Measurements from ENCODE around the gene STUM. TPM values are rescaled to one million over a fixed set of nuclear protein-coding genes. Genes with fewer than 3 reads are reported as not detected.
"Not testable (repeated sequence)": the region's sequence is repeated elsewhere in the genome, so short reads cannot be mapped to it uniquely, and the experiment has no call there.

Gene STUM
- total RNA-seq, 1 donor from 2014 or later, result 0.20 TPM

DNA sequence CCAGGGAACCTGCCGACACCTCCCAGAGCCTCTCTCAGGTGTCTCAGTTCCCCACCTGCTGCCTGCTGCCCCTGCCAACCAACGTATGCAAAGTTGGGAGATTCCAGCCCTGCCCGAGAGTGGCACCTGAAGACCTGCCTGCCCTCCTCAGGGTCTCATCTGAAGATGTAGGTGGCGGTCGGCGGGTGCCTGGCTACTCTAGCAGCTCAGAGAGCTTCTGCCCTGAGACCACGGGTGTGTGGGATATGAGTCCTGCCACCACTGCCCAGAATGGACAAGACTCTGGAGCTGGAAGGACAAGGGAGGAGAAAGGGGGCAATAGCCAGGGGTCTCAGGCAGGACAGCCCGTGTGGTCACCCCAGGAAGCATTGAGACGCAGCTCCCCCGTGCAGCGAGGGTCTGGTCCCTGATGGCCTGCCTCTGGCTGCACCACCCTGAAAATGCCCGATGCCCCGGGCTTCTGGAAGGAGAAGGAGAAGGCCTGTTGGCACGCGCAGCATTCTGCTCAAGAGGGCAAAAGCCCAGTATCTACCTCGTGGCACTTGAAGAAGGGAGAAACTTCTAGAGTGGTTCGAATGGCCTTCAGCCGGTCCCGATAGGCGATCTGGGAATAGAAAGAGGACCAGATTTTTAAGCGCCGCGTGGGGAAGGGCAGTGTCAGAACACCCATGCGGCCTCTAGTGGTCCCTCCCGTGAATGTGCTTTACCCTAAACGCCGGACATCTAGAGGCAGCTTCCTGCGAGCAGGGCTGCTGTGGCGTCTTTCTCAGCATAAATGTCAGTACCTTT, 88.8 kb downstream of the STUM start:
- peak in 1 of 2 donors; percentile 52 for DNase-seq (ENCODE audit: low read depth in 2 of 2)

GRCh38 chr1:226638001-226638601, 89.5 kb downstream of the STUM start:
- no peak for DNase-seq (ENCODE audit: low read depth in 2 of 2)

- DNase-seq (ENCODE audit: low read depth in 2 of 2), result no peak
Measured at GRCh38 chr1:226638608-226639007, 90.0 kb downstream of the STUM start.

- DNase-seq (ENCODE audit: low read depth in 2 of 2), result not testable (repeated sequence)
Measured at GRCh38 chr1:226639206-226639605, 90.6 kb downstream of the STUM start.

GRCh38 chr1:226639631-226640061, 91.1 kb downstream of the STUM start:
- no peak for DNase-seq (ENCODE audit: low read depth in 2 of 2)

- DNase-seq (ENCODE audit: low read depth in 2 of 2), result no peak
Measured at GRCh38 chr1:226640321-226641136, 92.0 kb downstream of the STUM start.

DNA sequence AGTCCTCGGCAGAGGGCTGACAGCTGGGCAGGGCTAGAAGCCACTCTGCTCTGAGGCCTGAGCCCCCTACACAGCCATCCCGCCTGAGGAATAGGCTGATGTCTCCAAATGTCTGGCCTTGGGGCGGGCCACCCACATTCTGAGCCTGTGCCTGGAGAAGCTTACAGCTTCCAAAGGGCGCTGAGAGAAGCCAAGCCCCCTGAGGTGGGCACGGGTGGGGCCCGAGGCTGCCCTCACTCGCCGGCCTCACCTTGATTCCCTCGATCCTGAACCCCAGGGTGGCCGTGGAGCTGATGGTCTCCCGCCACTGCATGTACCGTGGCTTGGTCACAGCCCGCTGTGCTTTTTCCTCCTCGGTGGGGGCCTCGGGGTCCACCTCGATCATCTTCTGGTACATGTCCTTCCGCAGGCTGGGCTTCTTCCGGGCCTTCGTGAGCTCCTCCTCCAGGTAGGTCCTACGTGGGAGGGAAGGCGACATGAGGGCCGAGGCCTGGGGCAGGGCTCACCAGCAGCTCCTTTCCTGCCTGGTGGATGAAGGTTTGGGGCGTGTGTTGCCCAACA, 93.2 kb downstream of the STUM start:
- DNase-seq (ENCODE audit: low read depth in 2 of 2), result no peak

DNA sequence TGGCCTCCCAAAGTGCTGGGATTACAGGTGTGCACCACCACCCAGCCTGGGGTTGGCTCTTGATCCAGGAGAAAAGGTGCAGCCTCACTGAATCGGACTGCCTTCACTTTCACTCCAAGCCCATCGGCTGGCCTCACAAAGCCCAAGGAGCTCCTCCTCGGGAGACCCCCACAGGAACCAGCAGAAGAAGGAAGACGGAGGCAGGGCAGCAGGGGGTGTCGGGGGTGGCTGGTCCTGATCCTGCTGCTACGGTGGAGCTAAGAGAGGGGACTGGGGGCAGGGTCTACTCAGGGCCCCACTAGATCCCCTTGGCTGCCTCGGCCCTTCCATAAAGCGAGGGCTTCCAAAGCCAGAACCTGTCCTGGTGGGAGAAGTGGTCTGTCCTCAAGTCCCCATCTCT, 93.9 kb downstream of the STUM start:
- no peak for DNase-seq (ENCODE audit: low read depth in 2 of 2)

DNA sequence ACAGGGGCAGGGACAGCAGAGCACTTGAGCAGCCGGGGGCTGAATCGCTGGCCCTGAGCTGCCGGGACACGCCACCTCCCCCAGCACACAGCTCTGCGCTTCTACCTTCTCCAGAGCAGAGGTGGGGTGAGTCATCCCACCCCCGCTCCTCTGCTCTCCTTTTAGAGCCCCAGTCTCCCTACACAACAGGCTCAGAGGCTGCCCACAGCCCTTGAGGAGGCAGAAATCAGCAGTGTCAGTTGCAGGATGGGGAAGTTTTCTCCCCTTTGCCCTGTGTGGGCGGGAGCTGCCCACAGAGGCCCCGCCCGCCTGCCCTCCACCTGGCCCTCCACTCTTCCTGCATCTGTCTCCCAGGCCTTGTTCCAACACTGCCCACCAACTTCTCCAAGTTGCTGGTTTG, 94.6 kb downstream of the STUM start:
- no peak for DNase-seq (ENCODE audit: low read depth in 2 of 2)

- no peak for DNase-seq (ENCODE audit: low read depth in 2 of 2)
Measured at GRCh38 chr1:226643611-226644540, 95.3 kb downstream of the STUM start.

DNA sequence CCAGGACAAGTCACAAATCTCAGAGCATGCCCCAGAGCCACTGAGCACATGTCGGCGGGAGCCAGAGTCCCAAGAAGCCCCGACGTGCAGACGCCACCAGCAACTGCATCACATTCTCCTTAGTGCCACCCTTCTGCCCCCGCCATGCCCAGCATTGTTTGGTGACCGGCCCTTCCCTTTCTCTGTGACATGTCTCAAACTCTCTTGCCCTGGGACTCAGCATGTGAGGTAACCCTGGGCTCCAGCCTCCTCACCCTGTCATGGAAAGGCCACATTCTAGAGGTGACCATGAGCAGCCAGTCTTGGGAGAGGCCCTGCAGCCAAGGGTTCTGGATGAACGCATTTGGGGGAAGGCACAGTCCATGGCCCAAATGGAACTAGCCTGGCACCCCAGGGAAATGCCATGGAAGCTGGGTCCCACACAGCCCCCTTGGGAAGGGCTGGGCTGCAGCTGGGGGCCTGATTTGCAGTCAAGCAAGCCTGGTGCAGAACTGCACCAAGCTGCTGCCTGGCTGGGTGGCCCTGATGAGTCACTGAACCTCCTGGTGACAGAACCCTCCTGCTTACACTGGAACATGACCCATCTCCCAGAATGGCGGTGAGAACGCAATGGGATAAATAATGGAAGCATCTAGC, 96.1 kb downstream of the STUM start:
- no peak for DNase-seq (ENCODE audit: low read depth in 2 of 2)

- no peak for DNase-seq (ENCODE audit: low read depth in 2 of 2)
Measured at GRCh38 chr1:226645279-226645976, 96.9 kb downstream of the STUM start.

GRCh38 chr1:226646026-226646869, 97.7 kb downstream of the STUM start:
- no peak for DNase-seq (ENCODE audit: low read depth in 2 of 2)

- no peak for DNase-seq (ENCODE audit: low read depth in 2 of 2)
Measured at GRCh38 chr1:226646870-226647449, 98.4 kb downstream of the STUM start.

- no peak for DNase-seq (ENCODE audit: low read depth in 2 of 2)
Measured at GRCh38 chr1:226647719-226648118, 99.2 kb downstream of the STUM start.

DNA sequence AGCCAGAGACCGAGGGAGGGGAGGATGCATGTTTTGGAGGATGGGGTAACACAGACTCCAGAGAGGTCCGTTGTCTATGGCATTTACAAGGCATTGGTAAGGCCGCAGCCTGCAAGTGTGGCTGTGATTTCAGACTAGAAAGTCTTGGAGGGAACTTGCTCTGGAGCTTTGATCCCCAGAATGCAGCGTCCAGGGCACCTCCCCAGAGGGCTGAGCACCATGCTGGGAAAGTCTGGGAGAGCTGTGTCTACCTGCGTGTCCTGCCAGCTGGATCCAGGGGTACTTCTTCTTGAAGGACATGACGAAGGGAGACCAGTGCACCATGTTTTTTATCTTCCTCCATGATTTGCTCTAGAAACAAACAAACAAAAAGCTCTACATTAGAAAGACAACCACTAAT, 99.9 kb downstream of the STUM start:
- no peak for DNase-seq (ENCODE audit: low read depth in 2 of 2)

DNA sequence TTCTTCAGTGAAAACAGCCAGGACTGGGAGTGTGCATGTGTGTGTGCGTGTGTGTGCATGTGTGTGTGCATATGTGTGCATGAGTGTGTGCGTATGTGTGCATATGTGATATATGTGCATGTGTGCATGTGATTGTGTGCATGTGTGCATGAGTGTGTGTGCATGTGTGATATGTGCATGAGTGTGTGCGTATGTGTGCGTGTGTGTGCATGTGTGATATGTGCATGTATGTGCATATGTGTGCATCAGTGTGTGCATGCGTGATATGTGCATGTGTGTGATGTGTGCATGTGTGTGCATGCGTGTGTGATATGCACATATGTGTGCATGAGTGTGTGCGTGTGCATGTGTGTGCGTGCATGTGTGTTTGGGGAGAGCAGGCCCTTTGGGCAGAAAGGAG, 100.7 kb downstream of the STUM start:
- DNase-seq (ENCODE audit: low read depth in 2 of 2), result no peak

- peak; percentile 64 to 66 for DNase-seq (ENCODE audit: low read depth in 2 of 2)
Measured at GRCh38 chr1:226649780-226650179, 101.2 kb downstream of the STUM start.
